HG02852 (cell line): ENCODE results near the gene AGO1.
"Not testable (repeated sequence)": the region's sequence is repeated elsewhere in the genome, so short reads cannot be mapped to it uniquely, and the experiment has no call there.

ENCODE experiments used
- ATAC-seq: cut with Tn5 transposase; IDR thresholded peaks from one replicate; pipeline ENCODE4 v1.9.1; 2021; ENCODE audit warnings: mild to moderate bottlenecking, moderate library complexity; ENCODE audit not compliant: unreplicated experiment

The AGO1 gene

GRCh38 chr1:35914717-35915116 is 31.7 kb downstream of the AGO1 start:
- ATAC-seq = no peak

- no peak for ATAC-seq
Observed at GRCh38 chr1:35915693-35916092, 32.7 kb downstream of the AGO1 start.

GRCh38 chr1:35923791-35924221 is 40.8 kb downstream of the AGO1 start:
- ATAC-seq = no peak

GRCh38 chr1:35924838-35925237 is 41.8 kb downstream of the AGO1 start:
- ATAC-seq = no peak

GRCh38 chr1:35925741-35926140 is 42.7 kb downstream of the AGO1 start:
- no peak for ATAC-seq

GRCh38 chr1:35927472-35927871 is 44.5 kb downstream of the AGO1 start:
- no peak for ATAC-seq

- ATAC-seq = no peak
Observed at GRCh38 chr1:35929730-35930592, 47.0 kb downstream of the AGO1 start.

- peak; percentile 80 for ATAC-seq
Observed at GRCh38 chr1:35930593-35931445, 47.8 kb downstream of the AGO1 start, which contains the start of gene AGO3. Gene AGO3 (plus strand): TSS chr1:35931105. CDS start chr1:35931427, 322 bp downstream.

GRCh38 chr1:35931446-35932157 is 48.6 kb downstream of the AGO1 start:
- peak; percentile 23 for ATAC-seq

GRCh38 chr1:35932158-35932636 is 49.2 kb downstream of the AGO1 start:
- ATAC-seq = no peak

GRCh38 chr1:35932941-35933340 is 49.9 kb downstream of the AGO1 start:
- ATAC-seq = no peak

GRCh38 chr1:35935442-35936388 is 52.7 kb downstream of the AGO1 start:
- ATAC-seq = no peak

GRCh38 chr1:35936838-35937237 is 53.8 kb downstream of the AGO1 start:
- no peak for ATAC-seq

GRCh38 chr1:35939484-35939883 is 56.5 kb downstream of the AGO1 start:
- no peak for ATAC-seq

- ATAC-seq = no peak
Observed at GRCh38 chr1:35945327-35945726, 62.3 kb downstream of the AGO1 start.

- ATAC-seq = no peak
Observed at GRCh38 chr1:35947547-35947946, 64.5 kb downstream of the AGO1 start.

GRCh38 chr1:35958558-35958957 is 75.5 kb downstream of the AGO1 start:
- no peak for ATAC-seq

GRCh38 chr1:35959304-35959703 is 76.3 kb downstream of the AGO1 start:
- ATAC-seq = no peak

- no peak for ATAC-seq
Observed at GRCh38 chr1:35962952-35963351, 79.9 kb downstream of the AGO1 start.

- ATAC-seq = not testable (repeated sequence)
Observed at GRCh38 chr1:35964277-35964676, 81.3 kb downstream of the AGO1 start.
